Measurements from ENCODE around the gene NACC2. TPM values are rescaled to one million over a fixed set of nuclear protein-coding genes. Genes with fewer than 3 reads are reported as not detected.
A peak's percentile ranks its signal among the peaks of the same experiment; 100 is the strongest.

NACC2 gene
- total RNA-seq, 1 experiment from 2014 or later, result 22.0 TPM

DNA sequence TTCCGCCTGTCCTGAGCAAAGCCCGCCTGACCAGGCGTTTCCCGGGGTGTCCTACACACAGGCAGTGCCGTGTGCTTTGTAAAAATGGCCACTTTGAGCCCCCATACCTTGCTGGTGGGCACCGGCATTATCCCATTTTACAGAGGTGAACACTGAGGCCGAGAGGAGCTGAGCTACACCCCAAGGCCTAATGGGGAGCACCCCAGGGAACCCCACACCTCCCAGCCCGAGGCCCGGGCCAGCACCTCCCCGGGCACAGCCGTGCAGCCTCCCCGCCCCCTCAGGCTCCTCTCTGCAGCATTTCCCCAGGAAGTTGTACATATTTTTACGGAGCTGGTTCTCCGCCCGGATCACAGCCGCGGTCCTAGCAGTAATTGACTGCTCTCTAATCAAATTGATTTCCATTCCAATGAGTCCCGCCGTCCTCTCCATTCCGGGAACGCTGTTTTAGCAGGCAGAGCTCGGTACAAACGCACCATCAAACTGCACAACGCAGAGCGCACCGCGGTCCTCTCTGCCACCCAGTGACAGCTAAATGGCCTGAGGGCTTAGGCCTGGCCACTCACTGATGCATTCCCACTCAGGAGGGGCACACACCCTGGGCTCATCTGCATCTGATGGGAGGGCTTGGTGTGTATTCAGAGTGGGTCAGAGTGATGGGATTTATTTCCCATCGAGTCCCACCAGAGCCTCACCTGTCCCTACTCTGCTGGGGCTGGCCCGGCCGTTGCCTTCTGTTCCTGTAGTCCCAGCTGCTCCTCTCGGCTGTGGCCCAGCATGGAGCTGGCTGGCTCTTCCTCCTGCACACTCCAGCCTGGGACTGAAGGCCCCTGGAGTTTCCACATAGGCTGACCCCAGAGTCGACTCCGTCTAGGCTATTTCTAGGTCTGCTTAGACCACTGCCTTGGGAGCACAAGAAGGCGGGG is 97.7 kb downstream of the NACC2 start:
- Mint-ChIP-seq H3K27ac (ENCODE audit: unreplicated experiment) (no peak overlapping the region), H3K4me3 (ENCODE audit: unreplicated experiment) (no peak overlapping the region), H3K9me3 (ENCODE audit: unreplicated experiment) (no peaks in the 10 kb centered on the region), H3K4me1 (ENCODE audit: low read depth, unreplicated experiment) (no peaks in the 10 kb centered on the region), H3K36me3 (ENCODE audit: insufficient read depth, unreplicated experiment) (peaks cover 8% of the 10 kb centered on the region), H3K27me3 (ENCODE audit: insufficient read depth, unreplicated experiment) (no peaks in the 10 kb centered on the region)
- H3K4me1 ChIP-seq, result peaks cover 14% of the 10 kb centered on the region
- no peak overlapping the region for H3K4me3 ChIP-seq (ENCODE audit: low read depth, low read length)
- no peaks in the 10 kb centered on the region for H3K9me3 ChIP-seq
- intact Hi-C loops (cut with micrococcal nuclease; ENCODE audit: unreplicated experiment), result no loop called here
- CTCF ChIA-PET, result no interaction called here
- BruUV-seq (replicated peaks), result no TSS peak
- no peaks in the 10 kb centered on the region for H3K27me3 ChIP-seq (replicated peaks; ENCODE audit: control insufficient read depth, insufficient read depth, low read length)
- no peak for DNase-seq
- no peaks in the 10 kb centered on the region; the same call in 1 of the 2 replicates for H3K36me3 ChIP-seq (ENCODE audit: control insufficient read depth, insufficient read depth, low read length)
- POLR2A ChIA-PET, result no interaction called here
- TF ChIP-seq, protein P1, sequence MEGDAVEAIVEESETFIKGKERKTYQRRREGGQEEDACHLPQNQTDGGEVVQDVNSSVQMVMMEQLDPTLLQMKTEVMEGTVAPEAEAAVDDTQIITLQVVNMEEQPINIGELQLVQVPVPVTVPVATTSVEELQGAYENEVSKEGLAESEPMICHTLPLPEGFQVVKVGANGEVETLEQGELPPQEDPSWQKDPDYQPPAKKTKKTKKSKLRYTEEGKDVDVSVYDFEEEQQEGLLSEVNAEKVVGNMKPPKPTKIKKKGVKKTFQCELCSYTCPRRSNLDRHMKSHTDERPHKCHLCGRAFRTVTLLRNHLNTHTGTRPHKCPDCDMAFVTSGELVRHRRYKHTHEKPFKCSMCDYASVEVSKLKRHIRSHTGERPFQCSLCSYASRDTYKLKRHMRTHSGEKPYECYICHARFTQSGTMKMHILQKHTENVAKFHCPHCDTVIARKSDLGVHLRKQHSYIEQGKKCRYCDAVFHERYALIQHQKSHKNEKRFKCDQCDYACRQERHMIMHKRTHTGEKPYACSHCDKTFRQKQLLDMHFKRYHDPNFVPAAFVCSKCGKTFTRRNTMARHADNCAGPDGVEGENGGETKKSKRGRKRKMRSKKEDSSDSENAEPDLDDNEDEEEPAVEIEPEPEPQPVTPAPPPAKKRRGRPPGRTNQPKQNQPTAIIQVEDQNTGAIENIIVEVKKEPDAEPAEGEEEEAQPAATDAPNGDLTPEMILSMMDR (IDR thresholded peaks at IDR 0.05; ENCODE audit: insufficient read depth in 1 of 2, low read depth in 1 of 2, low read length in 1 of 2, severe bottlenecking in 1 of 2, unreplicated experiment in 1 of 2), result no peak

DNA sequence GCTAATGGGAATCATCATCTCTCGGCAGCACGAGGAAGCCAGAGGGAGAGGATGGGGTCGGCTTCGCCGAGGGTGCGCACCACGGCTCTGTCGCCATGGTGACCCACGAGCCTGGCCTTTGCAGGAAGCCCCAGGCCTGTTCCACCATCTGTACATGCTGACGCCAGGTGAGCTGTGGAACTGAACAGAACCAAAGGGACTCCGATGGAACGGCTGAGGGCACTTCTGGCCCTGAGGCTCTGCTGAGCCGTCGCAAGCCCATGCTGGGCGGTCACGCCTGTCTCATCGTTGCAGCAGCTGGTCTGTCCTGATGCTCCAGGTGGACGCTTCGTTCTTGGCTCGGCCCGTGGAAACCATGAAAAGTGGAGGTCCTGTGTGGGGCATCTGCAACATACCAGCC is 99.3 kb downstream of the NACC2 start:
- intact Hi-C loops (cut with micrococcal nuclease; ENCODE audit: unreplicated experiment), result no loop called here
- TF ChIP-seq, protein P1 (IDR thresholded peaks at IDR 0.05; ENCODE audit: insufficient read depth in 1 of 2, low read depth in 1 of 2, low read length in 1 of 2, severe bottlenecking in 1 of 2, unreplicated experiment in 1 of 2), result no peak
- Histone ChIP-seq H3K4me3 (ENCODE audit: low read depth, low read length) (no peak overlapping the region), H3K4me1 (peaks cover 16% of the 10 kb centered on the region), H3K9me3 (no peaks in the 10 kb centered on the region), H3K36me3 (ENCODE audit: control insufficient read depth, insufficient read depth, low read length) (no peaks in the 10 kb centered on the region; the same call in 1 of the 2 replicates), H3K27me3 (replicated peaks; ENCODE audit: control insufficient read depth, insufficient read depth, low read length) (no peaks in the 10 kb centered on the region)
- Mint-ChIP-seq H3K4me3 (ENCODE audit: unreplicated experiment) (no peak overlapping the region), H3K27ac (ENCODE audit: unreplicated experiment) (no peak overlapping the region), H3K36me3 (ENCODE audit: insufficient read depth, unreplicated experiment) (no peaks in the 10 kb centered on the region), H3K4me1 (ENCODE audit: low read depth, unreplicated experiment) (no peaks in the 10 kb centered on the region), H3K9me3 (ENCODE audit: unreplicated experiment) (no peaks in the 10 kb centered on the region), H3K27me3 (ENCODE audit: insufficient read depth, unreplicated experiment) (no peaks in the 10 kb centered on the region)
- no peak for DNase-seq
- POLR2A ChIA-PET, result no interaction called here
- BruUV-seq (replicated peaks), result no TSS peak
- CTCF ChIA-PET, result no interaction called here

DNA sequence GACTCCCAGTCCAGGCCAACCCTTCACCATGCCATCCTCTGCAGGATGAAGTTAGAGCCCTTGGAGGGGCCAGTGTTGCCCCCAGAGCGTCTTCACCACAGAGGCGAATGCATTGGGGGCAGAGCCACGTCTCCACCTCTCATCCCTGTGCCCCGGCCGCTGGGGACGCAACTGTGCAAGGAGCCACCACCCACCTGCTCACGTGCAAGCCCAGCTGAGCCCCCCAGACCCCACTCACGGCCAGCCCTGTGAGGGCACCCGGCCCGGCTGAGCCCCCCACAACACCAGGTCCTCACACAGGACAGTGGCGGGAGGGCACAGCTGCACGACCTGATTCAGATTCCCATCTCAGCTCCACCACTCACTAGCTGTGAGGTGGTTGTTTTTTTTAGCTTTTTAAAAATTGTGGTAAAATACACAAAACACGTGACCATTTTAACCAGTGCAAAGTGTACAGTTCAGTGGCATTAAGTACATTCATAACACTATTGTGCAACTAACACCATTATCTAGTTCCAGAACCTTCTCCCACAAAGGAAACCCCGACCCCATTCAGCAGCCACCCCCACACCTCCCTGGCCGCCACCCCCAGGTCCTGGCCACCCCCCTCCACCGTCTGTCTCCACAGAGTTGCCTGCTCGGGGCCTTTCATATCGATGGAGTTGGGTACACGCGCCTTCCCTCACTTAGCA is 100.4 kb downstream of the NACC2 start:
- H3K4me3 ChIP-seq (ENCODE audit: low read depth, low read length), result no peak overlapping the region
- H3K9me3 ChIP-seq, result no peaks in the 10 kb centered on the region
- no peak for DNase-seq
- peaks cover 16% of the 10 kb centered on the region for H3K4me1 ChIP-seq
- no peaks in the 10 kb centered on the region for H3K4me1 Mint-ChIP-seq (ENCODE audit: low read depth, unreplicated experiment)
- H3K36me3 Mint-ChIP-seq (ENCODE audit: insufficient read depth, unreplicated experiment), result no peaks in the 10 kb centered on the region
- H3K27me3 ChIP-seq (replicated peaks; ENCODE audit: control insufficient read depth, insufficient read depth, low read length), result no peaks in the 10 kb centered on the region
- no peaks in the 10 kb centered on the region for H3K9me3 Mint-ChIP-seq (ENCODE audit: unreplicated experiment)
- no peaks in the 10 kb centered on the region; the same call in 1 of the 2 replicates for H3K36me3 ChIP-seq (ENCODE audit: control insufficient read depth, insufficient read depth, low read length)
- POLR2A ChIA-PET, result no interaction called here
- no peak overlapping the region for H3K4me3 Mint-ChIP-seq (ENCODE audit: unreplicated experiment)
- TF ChIP-seq, protein P1 (IDR thresholded peaks at IDR 0.05; ENCODE audit: insufficient read depth in 1 of 2, low read depth in 1 of 2, low read length in 1 of 2, severe bottlenecking in 1 of 2, unreplicated experiment in 1 of 2), result no peak
- intact Hi-C loops (cut with micrococcal nuclease; ENCODE audit: unreplicated experiment), result no loop called here
- H3K27me3 Mint-ChIP-seq (ENCODE audit: insufficient read depth, unreplicated experiment), result no peaks in the 10 kb centered on the region
- no TSS peak for BruUV-seq (replicated peaks)
- CTCF ChIA-PET, result no interaction called here
- H3K27ac Mint-ChIP-seq (ENCODE audit: unreplicated experiment), result peak overlapping the region; percentile 35

All from Caco-2 (cell line).